K562 (cell line): ENCODE data around the gene FAM174C. TPM values are rescaled to one million over a fixed set of nuclear protein-coding genes. Genes with fewer than 3 reads are reported as not detected.

Experiments
- ATAC-seq: fragments of 200-7000 bp; cut with Tn5 transposase; 3 replicates; pipeline ENCODE4 v1.9.1; 2020; ENCODE audit warnings: moderate library complexity
- BruUV-seq: library from RNA; stranded (reverse); fragments of 400-500 nt; replicated peaks from 2 replicates; lab custom pipeline; 2021; lab: Mats Ljungman, UMichigan
- CTCF ChIA-PET: fragments of 300-600 bp; formaldehyde crosslinking; extraction: SDS; loops from one replicate; lab custom pipeline; 2021; ENCODE audit warnings: low intra/inter-chr PET ratio; lab: Yijun Ruan, JAX
- POLR2A ChIA-PET: fragments of 300-600, 350-650 bp; sonication (Branson Sonifier 250); formaldehyde crosslinking; extraction: SDS; loops from one replicate; lab custom pipeline; 2021; ENCODE audit warnings: antibody characterized with exemption, inconsistent platforms; lab: Yijun Ruan, JAX
- DNase-seq, 4 experiments: peaks; one replicate each; pipeline versions ENCODE4 v3.0.0 to v3.0.0-alpha.2; 2011 to 2018; ENCODE audit warnings: low spot score in 3 of 4, mixed read lengths in 3 of 4; ENCODE audit errors: extremely low read depth in 1 of 4
- FAIRE-seq: peaks from 2 replicates; lab custom pipeline; 2011; peaks lifted over from hg19 to GRCh38; lab: Jason Lieb, UNC
- H2AFZ ChIP-seq: 2 replicates; pipeline ENCODE4 v1.6.0; 2011; ENCODE audit warnings: low read depth, low read length, control low read depth, inconsistent platforms
- H3K27ac ChIP-seq: fragments of 200-600 bp; 3 replicates; pipeline ENCODE4 v1.8.0; 2011; ENCODE audit warnings: low read depth, mild to moderate bottlenecking, control low read depth, inconsistent platforms, low read length, moderate library complexity, mixed read lengths; ENCODE audit errors: extremely low read depth
- H3K27me3 ChIP-seq, 2 experiments: fragments of 300-600 bp in 1 of 2; 2 replicates in 1 of 2; 3 replicates in 1 of 2; pipeline versions ENCODE4 v1.6.0 to v1.8.0; 2011; ENCODE audit warnings: inconsistent platforms in 2 of 2, low read length in 2 of 2, mild to moderate bottlenecking in 1 of 2, mixed read lengths in 1 of 2, moderate library complexity in 1 of 2; ENCODE audit not compliant: control insufficient read depth in 2 of 2, insufficient read depth in 2 of 2
- H3K36me3 ChIP-seq: fragments of 300-600 bp; 3 replicates; pipeline ENCODE4 v1.8.0; 2011; ENCODE audit warnings: mild to moderate bottlenecking, low read length, inconsistent platforms; ENCODE audit not compliant: control insufficient read depth, insufficient read depth
- H3K4me1 ChIP-seq, 2 experiments: fragments of 200-600 bp in 1 of 2; replicated peaks in 1 of 2; 2 replicates in 1 of 2; 3 replicates in 1 of 2; pipeline versions ENCODE4 v1.5.1 to v1.8.0; 2011; ENCODE audit warnings: inconsistent platforms in 2 of 2, low read length in 2 of 2, mild to moderate bottlenecking in 1 of 2, mixed read lengths in 1 of 2, moderate library complexity in 1 of 2; ENCODE audit not compliant: control insufficient read depth in 2 of 2, insufficient read depth in 2 of 2
- H3K4me2 ChIP-seq: 2 replicates; pipeline ENCODE4 v1.6.1; 2011; ENCODE audit warnings: low read length, control low read depth, inconsistent platforms, mixed read lengths; ENCODE audit not compliant: insufficient read depth
- H3K4me3 ChIP-seq: fragments of 200-600 bp; sonication (generic), shearing (Covaris generic); 2 replicates; pipeline ENCODE4 v1.5.1; 2016; ENCODE audit warnings: control low read depth, inconsistent platforms
- H3K79me2 ChIP-seq: fragments of 200-600 bp; 3 replicates; pipeline ENCODE4 v1.8.0; 2011; ENCODE audit warnings: low read length, inconsistent platforms; ENCODE audit not compliant: control insufficient read depth, insufficient read depth
- H3K9ac ChIP-seq, 2 experiments: 2 replicates each; pipeline versions ENCODE4 v1.6.0 to v1.6.1; 2011; ENCODE audit warnings: low read depth in 2 of 2, low read length in 2 of 2, control low read depth in 1 of 2, inconsistent platforms in 1 of 2, mild to moderate bottlenecking in 1 of 2, mixed read lengths in 1 of 2; ENCODE audit not compliant: insufficient read depth in 1 of 2
- H3K9me1 ChIP-seq: one replicate; pipeline ENCODE4 v1.6.0; 2011; ENCODE audit warnings: inconsistent platforms, mild to moderate bottlenecking, low read length, moderate library complexity; ENCODE audit not compliant: control insufficient read depth, insufficient read depth
- H3K9me3 ChIP-seq: replicated peaks from 2 replicates; pipeline ENCODE4 v1.5.1; 2011; ENCODE audit warnings: low read depth, low read length, inconsistent platforms; ENCODE audit not compliant: control insufficient read depth, insufficient read depth
- H4K20me1 ChIP-seq: replicated peaks from 2 replicates; pipeline ENCODE4 v1.6.1; 2011; ENCODE audit warnings: low read length, inconsistent platforms, mixed read lengths; ENCODE audit not compliant: control insufficient read depth, insufficient read depth
- CBX5 ChIP-seq: IDR thresholded peaks from 2 replicates; pipeline ENCODE4 v1.6.1; 2014; ENCODE audit warnings: low read depth, borderline replicate concordance
- CEBPZ ChIP-seq: fragments of 150-350 bp; IDR thresholded peaks from 2 replicates; pipeline ENCODE4 v1.6.1; 2014; ENCODE audit warnings: low read depth, mild to moderate bottlenecking, low read length, borderline replicate concordance
- CREB1 ChIP-seq, 2 experiments: sonication (generic) in 1 of 2; formaldehyde crosslinking in 1 of 2; IDR thresholded peaks; 2 replicates each; pipeline versions ENCODE4 v1.6.1 to v1.8.0; 2012 to 2022; ENCODE audit warnings: inconsistent platforms in 1 of 2, mild to moderate bottlenecking in 1 of 2, missing genetic modification reagents in 1 of 2, moderate library complexity in 1 of 2
- RERE ChIP-seq: sonication (generic); formaldehyde crosslinking; IDR thresholded peaks from 2 replicates; pipeline ENCODE4 v1.8.0; 2023; ENCODE audit warnings: missing genetic modification reagents, mild to moderate bottlenecking, borderline replicate concordance
- TBP ChIP-seq: optimal IDR thresholded peaks from 2 replicates; pipeline ENCODE3; 2011; ENCODE audit warnings: low read depth, low read length, improper control_type of control experiment
- ZBTB33 ChIP-seq: sonication (generic); formaldehyde crosslinking; IDR thresholded peaks from 2 replicates; pipeline ENCODE4 v1.8.1; 2023; ENCODE audit warnings: mild to moderate bottlenecking, missing genetic modification reagents
- ZNF696 ChIP-seq: fragments of 250-450 bp; sonication (Bioruptor Pico); conservative IDR thresholded peaks from 2 replicates; pipeline ENCODE4 v1.4.0; 2020; ENCODE audit warnings: mild to moderate bottlenecking, moderate library complexity
- WGBS: fragments of 100-300 bp; shearing (Covaris generic); methylation state at CpG from one replicate; pipeline ENCODE4 v1.1.6; 2016; ENCODE audit warnings: low coverage, mixed read lengths; ENCODE audit not compliant: insufficient coverage; ENCODE audit errors: missing lambda C conversion rate; 5-methylcytosine and 5-hydroxymethylcytosine counted together
- in situ Hi-C: fragments of 300-500 bp; cut with MboI; formaldehyde crosslinking; loops from 4 replicates; pipeline ENCODE4 v1.15.0; 2018; ENCODE audit warnings: inconsistent platforms, mixed read lengths
- intact Hi-C: fragments of 100-400 bp; cut with micrococcal nuclease; formaldehyde crosslinking; loops from 2 replicates; pipeline ENCODE4 v1.14.2; 2022
- polyA plus RNA-seq, 8 experiments: library from polyadenylated mRNA; depleted of rRNA in 4 of 8; stranded (reverse) in 5 of 8; unstranded in 3 of 8; fragments of >200 nt; fragmentation: Nextera tagmentation in 2 of 8; fragmentation: Illumina TruSeq in 1 of 8; extraction: Ambion mirVana in 2 of 8; extraction: Trizol in 1 of 8; gene quantifications; 2 replicates each; pipeline versions ENCODE4 v1.2.1 to v1.2.3, GENCODE V29; 2011 to 2014; ENCODE audit warnings: inconsistent platforms in 1 of 8, missing spikeins in 1 of 8
- total RNA-seq, 7 experiments: library from RNA; depleted of rRNA in 6 of 7; stranded (reverse); fragments of >200 nt in 6 of 7; fragmentation: Illumina TruSeq in 2 of 7; extraction: Trizol in 2 of 7; gene quantifications; 2 replicates each; pipeline versions ENCODE4 v1.2.1 to v1.2.3, GENCODE V29; 2011 to 2021; ENCODE audit warnings: low replicate concordance in 1 of 7

The FAM174C gene
- total and polyA plus RNA-seq, 9 of the 15 experiments (the other 6 are each of a cell fraction or from before 2014, with no cell fraction given): 0.66 to 89.6 (median 20.3) TPM

- intact Hi-C loops (no loop called here), in situ Hi-C loops (loop anchor here (25.0 kb wide), 1 partner anchor 476 kb away; the partner anchor contains the start of gene MISP)
- POLR2A ChIA-PET: interaction anchor here (0.6 kb wide), 2 partner anchors 135 to 254 kb away, joined by 3 read pairs; partner anchors contain the start of gene WDR18
- H3K4me2 ChIP-seq: peak overlapping the region; percentile 70
- H3K9me3 ChIP-seq: no peaks in the 10 kb centered on the region
- no peaks in the 10 kb centered on the region for H4K20me1 ChIP-seq
- CTCF ChIA-PET: interaction anchor here (0.9 to 4.8 kb wide), 3 partner anchors 126 to 468 kb away, joined by 3 to 29 read pairs (median 21); no protein-coding TSS in a partner anchor
- DNase-seq: no peak
- H3K4me3 ChIP-seq: peak overlapping the region; percentile 55
- H3K4me1 ChIP-seq: peaks cover 24 to 98% of the 10 kb centered on the region in 2 experiments
- H3K36me3 ChIP-seq: peaks cover 33% of the 10 kb centered on the region; the same call in 1 of the 3 replicates
- H2AFZ ChIP-seq: peak overlapping the region; percentile 59
- BruUV-seq: no TSS peak
- peaks cover 28% of the 10 kb centered on the region for H3K79me2 ChIP-seq
- peak overlapping the region in 1 of 2 experiments; percentile 94; a peak in 3 of 4 replicates for H3K9ac ChIP-seq
- H3K9me1 ChIP-seq: no peaks in the 10 kb centered on the region
- no peak for FAIRE-seq
- no peaks in the 10 kb centered on the region for H3K27me3 ChIP-seq
- peak overlapping the region; percentile 49; the same call in 1 of the 3 replicates for H3K27ac ChIP-seq
- ATAC-seq: no peak
- WGBS: 63% methylated on average over 31 of the region's 34 CpGs
- TF ChIP-seq CREB1 (IDR thresholded peaks at IDR 0.05) (no peak), CREB1 (CRISPR knock-in tag; IDR thresholded peaks at IDR 0.05) (no peak), ZBTB33 (CRISPR knock-in tag) (no peak), ZNF696 (CRISPR knock-in tag) (no peak), TBP (no peak), RERE (CRISPR knock-in tag) (no peak), CEBPZ (no peak), CBX5 (no peak)
Observed at GRCh38 chr19:1238369-1239303, 36.7 kb upstream of the FAM174C start.
